Fibroblast of lung (primary cell): Measurements from ENCODE around the gene ANKFY1. TPM values are rescaled to one million over a fixed set of nuclear protein-coding genes. Genes with fewer than 3 reads are reported as not detected.
"Not testable (repeated sequence)": the region's sequence is repeated elsewhere in the genome, so short reads cannot be mapped to it uniquely, and the experiment has no call there.

Experiments used
- DNase-seq, 2 donors: peaks; one replicate each; pipeline versions ENCODE4 v3.0.0 to v3.0.0-alpha.2; 2010; ENCODE audit warnings: low read depth in 2 of 2
- H2AFZ ChIP-seq: 2 replicates; pipeline ENCODE4 v1.5.1; 2012; ENCODE audit warnings: low read length, control low read depth, inconsistent platforms
- H3K27ac ChIP-seq: 2 replicates; pipeline ENCODE4 v1.5.1; 2011; ENCODE audit warnings: low read length, control low read depth; ENCODE audit not compliant: insufficient read depth
- H3K27me3 ChIP-seq: 2 replicates; pipeline ENCODE4 v1.5.1; 2011; ENCODE audit warnings: mild to moderate bottlenecking, low read length; ENCODE audit not compliant: control insufficient read depth, insufficient read depth
- H3K36me3 ChIP-seq: 2 replicates; pipeline ENCODE4 v1.5.1; 2011; ENCODE audit warnings: low read length; ENCODE audit not compliant: control insufficient read depth, insufficient read depth
- H3K4me1 ChIP-seq: 2 replicates; pipeline ENCODE4 v1.5.1; 2011; ENCODE audit warnings: low read length; ENCODE audit not compliant: control insufficient read depth, insufficient read depth; ENCODE audit errors: extremely low read depth
- H3K4me2 ChIP-seq: 2 replicates; pipeline ENCODE4 v1.5.1; 2011; ENCODE audit warnings: low read length, control low read depth; ENCODE audit not compliant: insufficient read depth; ENCODE audit errors: extremely low read depth
- H3K4me3 ChIP-seq, 4 experiments: fragments of 200-600 bp in 1 of 4; sonication (generic) in 1 of 4; replicated peaks in 1 of 4; 2 replicates each; pipeline ENCODE4 v1.5.1; 2011 to 2016; ENCODE audit warnings: low read length in 4 of 4, low read depth in 3 of 4, mild to moderate bottlenecking in 3 of 4, control low read depth in 2 of 4, inconsistent platforms in 1 of 4, mixed read lengths in 1 of 4; ENCODE audit not compliant: insufficient read depth in 1 of 4; ENCODE audit errors: control extremely low read depth in 1 of 4
- H3K79me2 ChIP-seq: 2 replicates; pipeline ENCODE4 v1.5.1; 2012; ENCODE audit warnings: mild to moderate bottlenecking, low read length, inconsistent platforms; ENCODE audit not compliant: control insufficient read depth, insufficient read depth
- H3K9ac ChIP-seq: 2 replicates; pipeline ENCODE4 v1.5.1; 2011; ENCODE audit warnings: mild to moderate bottlenecking, low read length, control low read depth; ENCODE audit not compliant: insufficient read depth
- H3K9me3 ChIP-seq: 2 replicates; pipeline ENCODE4 v1.5.1; 2012; ENCODE audit warnings: low read depth, low read length; ENCODE audit not compliant: control insufficient read depth, insufficient read depth
- H4K20me1 ChIP-seq: 2 replicates; pipeline ENCODE4 v1.5.1; 2011; ENCODE audit warnings: low read length; ENCODE audit not compliant: control insufficient read depth, insufficient read depth; ENCODE audit errors: extremely low read depth
- CTCF ChIP-seq, 2 donors: IDR thresholded peaks in 1 of 2; conservative IDR thresholded peaks in 1 of 2; 1 replicate in 1 of 2; 2 replicates in 1 of 2; pipeline ENCODE4 v1.5.1; 2011 to 2012; ENCODE audit warnings: low read length in 2 of 2, control low read depth in 1 of 2, inconsistent platforms in 1 of 2, low read depth in 1 of 2, mild to moderate bottlenecking in 1 of 2
- EZH2 ChIP-seq: IDR thresholded peaks from 2 replicates; pipeline ENCODE4 v1.5.1; 2012; ENCODE audit warnings: low read length, control low read depth, mild to moderate bottlenecking; ENCODE audit errors: missing control alignments
- polyA plus RNA-seq, 2 donors: library from polyadenylated mRNA; depleted of rRNA in 1 of 2; stranded (reverse) in 1 of 2; unstranded in 1 of 2; fragments of >200 nt; gene quantifications; 2 replicates each; pipeline ENCODE4 v1.2.1, GENCODE V29; 2011 to 2012; ENCODE audit warnings: missing spikeins in 1 of 2
- total RNA-seq: library from RNA; depleted of rRNA; stranded (reverse); fragments of >200 nt; gene quantifications from 2 replicates; pipeline ENCODE4 v1.2.1, GENCODE V29; 2014

Gene ANKFY1
- total and polyA plus RNA-seq, 2 donors (not counting 1 experiment from before 2014, with no cell fraction given) = 26.1 to 34.0 TPM

GRCh38 chr17:4198995-4199394 is 64.8 kb downstream of the ANKFY1 start:
- Histone ChIP-seq H3K9ac (no peak overlapping the region), H4K20me1 (no peaks in the 10 kb centered on the region), H3K9me3 (no peaks in the 10 kb centered on the region), H3K4me2 (no peak overlapping the region), H3K27ac (no peak overlapping the region), H3K4me1 (peaks cover 5% of the 10 kb centered on the region), H3K79me2 (no peaks in the 10 kb centered on the region), H3K4me3 (no peak overlapping the region), H2AFZ (no peak overlapping the region), H3K27me3 (no peaks in the 10 kb centered on the region), H3K36me3 (peaks cover 5% of the 10 kb centered on the region)
- DNase-seq = no peak
- TF ChIP-seq CTCF (conservative IDR thresholded peaks at IDR 0.05 in 1 of 2, IDR thresholded peaks at IDR 0.05 in 1 of 2; ENCODE audit: low read depth in 1 of 2, low read length in 2 of 2) = no peak
- no peak for TF ChIP-seq EZH2

- Histone ChIP-seq H2AFZ (no peak overlapping the region), H3K27me3 (no peaks in the 10 kb centered on the region), H3K79me2 (no peaks in the 10 kb centered on the region), H3K9me3 (no peaks in the 10 kb centered on the region), H3K9ac (no peak overlapping the region), H4K20me1 (no peaks in the 10 kb centered on the region), H3K4me3 (no peak overlapping the region), H3K4me2 (no peak overlapping the region), H3K36me3 (peaks cover 7% of the 10 kb centered on the region), H3K27ac (peak overlapping the region; percentile 54), H3K4me1 (peaks cover 3% of the 10 kb centered on the region)
- no peak for TF ChIP-seq CTCF (conservative IDR thresholded peaks at IDR 0.05 in 1 of 2, IDR thresholded peaks at IDR 0.05 in 1 of 2; ENCODE audit: low read depth in 1 of 2, low read length in 2 of 2)
- peak; percentile 85 to 93 for DNase-seq
Observed at GRCh38 chr17:4195306-4195705, 68.5 kb downstream of the ANKFY1 start.

- H3K36me3 ChIP-seq = peaks cover 8% of the 10 kb centered on the region
- H3K9me3 ChIP-seq = no peaks in the 10 kb centered on the region
- H3K4me3 ChIP-seq = no peak overlapping the region
- peaks cover 3% of the 10 kb centered on the region for H3K4me1 ChIP-seq
- no peak for DNase-seq
- H3K9ac ChIP-seq = no peak overlapping the region
- no peaks in the 10 kb centered on the region for H3K27me3 ChIP-seq
- H3K79me2 ChIP-seq = no peaks in the 10 kb centered on the region
- no peak overlapping the region for H3K4me2 ChIP-seq
- H4K20me1 ChIP-seq = no peaks in the 10 kb centered on the region
- H2AFZ ChIP-seq = no peak overlapping the region
- H3K27ac ChIP-seq = peak overlapping the region; percentile 27
- TF ChIP-seq CTCF (conservative IDR thresholded peaks at IDR 0.05 in 1 of 2, IDR thresholded peaks at IDR 0.05 in 1 of 2; ENCODE audit: low read depth in 1 of 2, low read length in 2 of 2) (no peak), EZH2 (no peak)
Observed at GRCh38 chr17:4194796-4195195, 69.0 kb downstream of the ANKFY1 start.

GRCh38 chr17:4190791-4191190 is 73.0 kb downstream of the ANKFY1 start:
- not testable (repeated sequence) for H3K9me3 ChIP-seq, H3K4me2 ChIP-seq, H3K4me1 ChIP-seq, H3K9ac ChIP-seq, DNase-seq, H3K4me3 ChIP-seq, H4K20me1 ChIP-seq, H3K27me3 ChIP-seq, H3K79me2 ChIP-seq, H2AFZ ChIP-seq, H3K27ac ChIP-seq
- peaks cover 17% of the 10 kb centered on the region for H3K36me3 ChIP-seq
